NOMO-1 treated with dmso at 0.1 percent for 144 hours (cell line): ENCODE results near the gene PLEKHG4B.
A peak's percentile ranks its signal among the peaks of the same experiment; 100 is the strongest.

Experiments
- DNase-seq: peaks from one replicate; lab custom pipeline; 2025; ENCODE audit not compliant: unreplicated experiment; lab: John Stamatoyannopoulos, UW

Gene PLEKHG4B

DNA sequence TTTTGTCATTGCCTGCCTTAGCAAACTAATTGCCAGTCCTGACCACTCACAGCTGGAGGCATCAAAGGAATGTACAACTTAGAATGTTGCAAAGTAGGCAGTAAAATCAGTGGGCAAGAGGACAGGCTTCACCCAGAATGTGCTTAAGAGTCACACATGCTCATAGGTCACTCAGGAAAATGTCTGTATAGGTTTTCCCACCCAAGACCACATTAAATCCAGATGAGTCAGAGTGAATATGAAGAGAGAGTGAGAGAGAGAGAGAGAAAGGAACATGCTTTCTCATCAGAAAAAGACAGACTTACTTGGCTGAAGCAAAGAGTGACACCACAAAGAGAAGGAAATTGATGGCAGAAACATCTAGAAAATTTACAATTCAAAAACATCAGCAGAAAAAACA is 37.9 kb downstream of the PLEKHG4B start:
- no peak for DNase-seq

DNA sequence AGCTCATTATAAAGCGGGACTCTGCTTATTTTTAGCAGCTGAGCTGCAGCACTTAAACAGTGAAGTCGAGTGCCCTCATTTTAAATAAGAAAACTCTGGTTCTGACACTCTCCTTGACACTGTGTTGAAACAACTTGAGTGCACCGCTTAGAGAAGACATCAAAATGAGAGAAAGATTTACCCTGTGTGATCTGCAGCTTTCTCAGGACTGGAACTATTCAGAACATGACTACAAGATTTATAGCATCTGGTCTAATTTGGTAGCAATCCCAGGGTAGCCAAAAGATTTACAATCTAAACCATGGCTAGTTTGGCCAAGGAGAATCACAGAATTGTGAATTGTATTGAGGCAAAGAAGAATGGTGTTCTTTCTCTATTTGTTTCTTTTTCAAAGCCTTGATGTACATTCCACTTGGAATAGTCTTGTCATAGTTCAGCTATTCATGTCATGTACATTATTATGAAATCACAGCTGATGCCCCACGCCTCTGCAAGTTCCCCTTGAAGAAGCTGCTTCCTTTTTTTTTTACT is 38.7 kb downstream of the PLEKHG4B start:
- DNase-seq = peak; percentile 54

DNA sequence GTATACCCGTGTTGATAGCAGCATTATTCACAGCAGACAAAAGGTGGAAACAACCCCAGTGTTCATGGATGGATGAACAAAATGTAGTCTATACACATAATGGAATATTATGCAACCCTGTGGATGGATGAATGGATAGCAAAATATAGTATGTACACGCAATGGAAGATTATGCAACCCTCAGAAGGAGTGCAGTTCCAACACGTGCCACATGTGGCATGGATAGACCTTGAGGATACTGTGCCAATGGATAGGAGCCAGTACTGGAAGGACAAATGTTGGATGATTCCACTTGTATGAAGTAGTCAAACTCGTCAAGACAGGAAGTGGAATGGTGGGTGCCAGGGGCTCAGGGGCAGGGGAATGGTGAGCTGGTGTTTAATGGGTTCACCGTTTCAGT is 44.9 kb downstream of the PLEKHG4B start:
- DNase-seq = no peak

- no peak for DNase-seq
These were observed 45.8 kb downstream of the PLEKHG4B start for GRCh38 chr5:137741-138140.

- DNase-seq = no peak
These were observed 47.0 kb downstream of the PLEKHG4B start for GRCh38 chr5:138936-139335.

DNA sequence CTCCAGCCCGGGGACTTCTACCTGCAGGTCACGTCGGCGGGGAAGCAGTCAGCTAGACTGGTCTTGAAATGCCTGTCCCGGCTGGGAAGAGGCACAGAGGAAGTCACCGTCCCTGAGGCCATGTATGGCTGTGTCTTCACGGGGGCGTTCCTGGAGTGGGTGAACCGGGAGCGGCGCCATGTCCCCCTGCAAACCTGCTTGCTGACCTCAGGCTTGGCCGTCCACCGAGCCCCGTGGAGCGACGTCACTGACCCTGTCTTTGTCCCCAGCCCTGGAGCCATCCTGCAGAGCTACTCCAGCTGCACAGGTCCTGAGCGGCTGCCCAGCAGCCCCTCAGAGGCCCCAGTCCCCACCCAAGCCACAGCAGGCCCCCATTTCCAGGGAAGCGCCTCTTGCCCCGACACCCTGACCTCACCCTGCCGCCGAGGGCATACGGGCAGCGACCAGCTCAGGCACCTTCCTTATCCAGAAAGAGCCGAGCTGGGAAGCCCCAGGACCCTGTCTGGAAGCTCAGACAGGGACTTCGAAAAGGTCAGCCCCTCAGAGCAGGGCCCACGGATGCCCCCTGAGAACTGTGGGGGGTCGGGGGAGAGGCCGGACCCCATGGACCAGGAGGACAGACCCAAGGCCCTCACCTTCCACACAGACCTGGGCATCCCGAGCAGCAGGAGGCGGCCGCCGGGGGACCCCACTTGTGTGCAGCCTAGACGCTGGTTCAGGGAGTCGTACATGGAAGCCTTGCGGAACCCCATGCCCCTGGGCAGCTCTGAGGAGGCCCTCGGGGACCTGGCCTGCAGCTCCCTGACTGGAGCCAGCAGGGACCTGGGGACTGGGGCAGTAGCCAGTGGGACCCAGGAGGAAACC is 47.8 kb downstream of the PLEKHG4B start:
- no peak for DNase-seq

- DNase-seq = no peak
These were observed 48.5 kb downstream of the PLEKHG4B start for GRCh38 chr5:140443-140829.

GRCh38 chr5:141211-141610 is 49.2 kb downstream of the PLEKHG4B start:
- DNase-seq = no peak

- no peak for DNase-seq
These were observed 49.8 kb downstream of the PLEKHG4B start for GRCh38 chr5:141761-142160.

GRCh38 chr5:142246-142810 is 50.4 kb downstream of the PLEKHG4B start:
- no peak for DNase-seq

- DNase-seq = no peak
These were observed 51.1 kb downstream of the PLEKHG4B start for GRCh38 chr5:143041-143440.

GRCh38 chr5:144941-145340 is 53.0 kb downstream of the PLEKHG4B start:
- DNase-seq = no peak

- no peak for DNase-seq
These were observed 53.8 kb downstream of the PLEKHG4B start for GRCh38 chr5:145585-146323.

DNA sequence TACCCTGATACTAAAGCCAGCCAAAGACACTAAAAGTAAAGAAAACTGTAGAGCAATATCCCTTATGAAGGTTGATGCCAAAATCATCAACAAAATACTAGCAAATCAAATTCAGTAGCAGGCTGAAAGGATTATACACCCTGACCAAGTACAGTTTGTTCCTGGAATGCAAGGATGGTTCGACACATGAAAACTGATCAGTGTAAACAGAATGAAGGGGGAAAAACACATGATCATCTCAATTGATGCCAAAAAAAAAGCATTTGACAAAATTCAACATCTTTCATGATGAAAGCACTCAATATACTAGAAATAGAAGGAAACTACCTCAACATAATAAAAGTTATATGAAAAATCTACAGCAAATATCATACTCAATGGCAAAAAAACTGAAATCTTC is 55.8 kb downstream of the PLEKHG4B start:
- DNase-seq = no peak

DNA sequence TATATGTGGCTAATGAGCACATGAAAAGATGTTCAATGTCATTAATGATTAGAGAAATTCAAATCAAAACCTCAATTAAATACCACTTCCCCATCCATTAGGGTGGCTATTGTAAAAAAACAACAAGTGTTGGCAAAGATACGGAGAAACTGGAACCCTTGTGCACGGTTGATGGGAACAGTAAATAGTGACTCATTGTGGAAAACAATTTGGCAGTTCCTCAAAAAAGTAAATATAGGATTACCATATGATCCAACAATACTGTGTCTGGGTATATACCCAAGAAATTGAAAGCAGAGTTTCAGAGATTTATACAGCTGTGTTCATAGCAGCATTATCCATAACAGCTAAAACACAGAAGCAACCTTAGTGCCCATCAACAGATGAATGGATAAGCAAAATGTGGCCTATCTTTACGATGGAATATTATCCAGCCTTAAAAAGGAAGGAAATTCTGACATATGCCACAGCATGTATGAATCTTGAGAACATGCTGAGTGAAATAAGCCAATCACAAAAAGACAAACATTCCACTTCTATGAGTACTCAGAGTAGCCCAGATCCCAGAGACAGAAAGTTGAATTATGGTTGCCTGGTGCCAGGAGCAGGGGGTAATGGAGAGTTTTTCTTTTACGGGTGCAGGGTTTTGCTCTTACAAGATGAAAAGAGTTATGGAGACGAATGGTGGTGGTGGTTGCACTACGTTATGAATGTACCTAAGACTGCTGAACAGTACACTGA is 57.9 kb downstream of the PLEKHG4B start:
- no peak for DNase-seq

GRCh38 chr5:150746-151145 is 58.8 kb downstream of the PLEKHG4B start:
- no peak for DNase-seq

- DNase-seq = no peak
These were observed 60.1 kb downstream of the PLEKHG4B start for GRCh38 chr5:152077-152476.

DNA sequence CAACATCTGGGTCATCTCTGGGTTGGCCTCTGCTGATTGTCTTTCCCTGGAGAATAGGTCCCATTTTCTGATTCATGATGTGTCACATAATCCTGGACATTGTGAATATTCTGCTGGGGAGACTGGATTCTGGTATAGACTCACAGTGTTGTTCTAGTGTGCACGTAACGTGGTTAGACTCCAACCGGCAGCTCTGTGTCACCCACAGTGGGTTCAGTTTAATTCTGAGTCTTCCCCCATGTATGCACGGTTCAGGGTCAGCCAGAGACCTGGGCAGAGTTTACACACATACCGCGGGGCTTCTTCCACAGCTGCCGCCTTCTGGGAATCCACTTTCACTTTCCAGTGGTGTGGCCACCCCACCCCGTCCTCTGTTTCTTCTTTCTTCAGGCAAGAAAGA is 61.3 kb downstream of the PLEKHG4B start:
- no peak for DNase-seq

- no peak for DNase-seq
These were observed 62.3 kb downstream of the PLEKHG4B start for GRCh38 chr5:154236-154635.

DNA sequence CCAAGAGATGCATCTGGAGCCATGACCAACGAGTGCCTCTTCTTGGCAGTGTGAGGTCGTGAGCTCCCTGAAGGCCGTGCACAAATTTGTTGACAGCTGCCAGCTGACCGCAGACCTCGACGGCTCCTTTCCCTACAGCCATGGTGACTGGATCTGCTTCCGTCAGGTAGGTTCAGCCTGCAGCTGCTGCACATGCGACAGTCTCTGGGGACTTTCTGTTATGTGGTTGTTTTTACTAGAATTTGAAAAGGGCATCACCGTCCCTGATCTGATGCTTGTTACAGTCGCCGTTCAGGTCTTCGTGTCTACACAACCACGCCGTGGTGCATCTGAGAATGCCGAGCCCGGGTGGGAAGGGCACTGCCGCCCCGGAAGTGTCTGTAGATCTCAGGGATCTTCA is 62.9 kb downstream of the PLEKHG4B start:
- no peak for DNase-seq
